Karpas-422 (cell line): ENCODE data around the gene PRKN. TPM values are rescaled to one million over a fixed set of nuclear protein-coding genes. Genes with fewer than 3 reads are reported as not detected.

Source experiments
- DNase-seq: peaks from one replicate; pipeline ENCODE4 v3.0.0-alpha.2; 2015
- H2AFZ ChIP-seq: fragments of 200-600 bp; sonication (generic); 2 replicates; pipeline ENCODE4 v1.6.1; 2014; ENCODE audit warnings: antibody characterized with exemption, low read length, mixed read lengths
- H3K27ac ChIP-seq: fragments of 200-600 bp; sonication (generic); 2 replicates; pipeline ENCODE4 v1.5.1; 2014; ENCODE audit warnings: mild to moderate bottlenecking, low read length, moderate library complexity
- H3K27me3 ChIP-seq: fragments of 200-600 bp; sonication (generic); 2 replicates; pipeline ENCODE4 v1.6.1; 2014; ENCODE audit warnings: low read length, mixed read lengths
- H3K36me3 ChIP-seq: fragments of 200-600 bp; sonication (generic); 2 replicates; pipeline ENCODE4 v1.6.1; 2014; ENCODE audit warnings: low read length, mixed read lengths; ENCODE audit not compliant: insufficient read depth
- H3K4me1 ChIP-seq: fragments of 200-600 bp; sonication (generic); 2 replicates; pipeline ENCODE4 v1.6.1; 2014; ENCODE audit warnings: mild to moderate bottlenecking, low read length, mixed read lengths
- H3K4me2 ChIP-seq: fragments of 200-600 bp; sonication (generic); 2 replicates; pipeline ENCODE4 v1.6.1; 2014; ENCODE audit warnings: low read length, low read depth, mild to moderate bottlenecking; ENCODE audit not compliant: poor library complexity, severe bottlenecking
- H3K4me3 ChIP-seq: fragments of 200-600 bp; sonication (generic); 2 replicates; pipeline ENCODE4 v1.5.1; 2014; ENCODE audit warnings: mild to moderate bottlenecking, antibody characterized with exemption, low read length, mixed read lengths
- H3K79me2 ChIP-seq: fragments of 200-600 bp; sonication (generic); 2 replicates; pipeline ENCODE4 v1.6.1; 2014; ENCODE audit warnings: mild to moderate bottlenecking, low read length, mixed read lengths
- H3K9ac ChIP-seq: fragments of 200-600 bp; sonication (generic); 2 replicates; pipeline ENCODE4 v1.6.0; 2014; ENCODE audit warnings: low read length
- H3K9me2 ChIP-seq: fragments of 200-600 bp; sonication (generic), shearing (Covaris generic); replicated peaks from 2 replicates; pipeline ENCODE4 v1.6.0; 2014; ENCODE audit warnings: mild to moderate bottlenecking, low read length, moderate library complexity; ENCODE audit not compliant: insufficient read depth
- H3K9me3 ChIP-seq: fragments of 300-700, 200-600 bp; sonication (generic); 2 replicates; pipeline ENCODE4 v1.6.1; 2014; ENCODE audit warnings: low read length, mixed read lengths
- H4K20me1 ChIP-seq: fragments of 200-600 bp; sonication (generic); 2 replicates; pipeline ENCODE4 v1.6.1; 2014; ENCODE audit warnings: mild to moderate bottlenecking, antibody characterized with exemption, low read length, low read depth; ENCODE audit not compliant: insufficient read depth
- total RNA-seq: library from RNA; depleted of rRNA; stranded (reverse); fragments of >200 nt; shearing (Covaris generic); gene quantifications from 2 replicates; pipeline ENCODE4 v1.2.3, GENCODE V29; 2014; ENCODE audit warnings: low replicate concordance

The PRKN gene
- total RNA-seq, 1 experiment from 2014 or later, result not detected

- no peak overlapping the region for H3K4me2 ChIP-seq
- H3K36me3 ChIP-seq, result no peaks in the 10 kb centered on the region; the same call in 1 of the 2 replicates
- no peak overlapping the region for H3K9ac ChIP-seq
Measured at GRCh38 chr6:162151021-162151665, 576.4 kb downstream of the PRKN start.

GRCh38 chr6:162150295-162150694, 577.3 kb downstream of the PRKN start:
- no peaks in the 10 kb centered on the region for H4K20me1 ChIP-seq
- no peaks in the 10 kb centered on the region for H3K9me2 ChIP-seq

More at GRCh38 chr6:162151021-162151665, 576.4 kb downstream of the PRKN start:
- Histone ChIP-seq H3K79me2 (no peaks in the 10 kb centered on the region), H3K4me1 (no peaks in the 10 kb centered on the region), H2AFZ (no peak overlapping the region), H3K27me3 (no peaks in the 10 kb centered on the region), H3K4me3 (no peak overlapping the region), H3K9me3 (peaks cover 15% of the 10 kb centered on the region), H3K27ac (no peak overlapping the region), H3K9me2 (no peaks in the 10 kb centered on the region), H4K20me1 (no peaks in the 10 kb centered on the region)
- no peak for DNase-seq

GRCh38 chr6:162149786-162150185, 577.8 kb downstream of the PRKN start:
- Histone ChIP-seq H3K4me3 (no peak overlapping the region), H3K9ac (no peak overlapping the region), H3K27ac (no peak overlapping the region), H3K4me2 (no peak overlapping the region), H3K9me3 (peaks cover 17% of the 10 kb centered on the region), H4K20me1 (no peaks in the 10 kb centered on the region), H3K9me2 (no peaks in the 10 kb centered on the region), H3K27me3 (no peaks in the 10 kb centered on the region), H3K36me3 (no peaks in the 10 kb centered on the region; the same call in 1 of the 2 replicates), H3K4me1 (no peaks in the 10 kb centered on the region), H2AFZ (no peak overlapping the region), H3K79me2 (no peaks in the 10 kb centered on the region)
- no peak for DNase-seq

More at GRCh38 chr6:162150295-162150694, 577.3 kb downstream of the PRKN start:
- no peak for DNase-seq
- Histone ChIP-seq H3K36me3 (no peaks in the 10 kb centered on the region; the same call in 1 of the 2 replicates), H3K9ac (no peak overlapping the region), H3K4me3 (no peak overlapping the region), H3K4me1 (no peaks in the 10 kb centered on the region), H3K79me2 (no peaks in the 10 kb centered on the region), H3K9me3 (peaks cover 15% of the 10 kb centered on the region), H3K27me3 (no peaks in the 10 kb centered on the region), H2AFZ (no peak overlapping the region), H3K27ac (no peak overlapping the region), H3K4me2 (no peak overlapping the region)

- Histone ChIP-seq H3K79me2 (no peaks in the 10 kb centered on the region), H3K36me3 (no peaks in the 10 kb centered on the region; the same call in 1 of the 2 replicates), H3K9me2 (no peaks in the 10 kb centered on the region), H3K4me1 (no peaks in the 10 kb centered on the region), H4K20me1 (no peaks in the 10 kb centered on the region), H3K4me3 (no peak overlapping the region), H3K27ac (no peak overlapping the region), H2AFZ (no peak overlapping the region), H3K9me3 (peaks cover 20% of the 10 kb centered on the region), H3K9ac (no peak overlapping the region), H3K4me2 (no peak overlapping the region), H3K27me3 (no peaks in the 10 kb centered on the region)
- no peak for DNase-seq
Measured at GRCh38 chr6:162147805-162148204, 579.8 kb downstream of the PRKN start.

- Histone ChIP-seq H3K27me3 (no peaks in the 10 kb centered on the region), H3K79me2 (no peaks in the 10 kb centered on the region)
Measured at GRCh38 chr6:162147281-162147680, 580.3 kb downstream of the PRKN start.

GRCh38 chr6:162140251-162140852, 587.2 kb downstream of the PRKN start:
- H3K27me3 ChIP-seq, result no peaks in the 10 kb centered on the region
- no peak overlapping the region for H3K4me3 ChIP-seq
- no peaks in the 10 kb centered on the region for H4K20me1 ChIP-seq
- H3K4me1 ChIP-seq, result no peaks in the 10 kb centered on the region
- no peaks in the 10 kb centered on the region for H3K9me2 ChIP-seq
- no peaks in the 10 kb centered on the region for H3K36me3 ChIP-seq
- H3K9me3 ChIP-seq, result peaks cover 23% of the 10 kb centered on the region
- no peak overlapping the region for H3K9ac ChIP-seq
- H3K27ac ChIP-seq, result no peak overlapping the region
- H3K4me2 ChIP-seq, result no peak overlapping the region
- no peak for DNase-seq
- no peaks in the 10 kb centered on the region for H3K79me2 ChIP-seq
- no peak overlapping the region for H2AFZ ChIP-seq

More at GRCh38 chr6:162147281-162147680, 580.3 kb downstream of the PRKN start:
- H3K9me2 ChIP-seq, result no peaks in the 10 kb centered on the region
- H3K9me3 ChIP-seq, result peaks cover 20% of the 10 kb centered on the region
- H3K4me1 ChIP-seq, result no peaks in the 10 kb centered on the region
- H3K4me2 ChIP-seq, result no peak overlapping the region
- H3K27ac ChIP-seq, result no peak overlapping the region
- H4K20me1 ChIP-seq, result no peaks in the 10 kb centered on the region
- H3K4me3 ChIP-seq, result no peak overlapping the region
- no peak for DNase-seq
- H3K36me3 ChIP-seq, result no peaks in the 10 kb centered on the region; the same call in 1 of the 2 replicates
- no peak overlapping the region for H3K9ac ChIP-seq
- H2AFZ ChIP-seq, result no peak overlapping the region

GRCh38 chr6:162125659-162126058, 601.9 kb downstream of the PRKN start:
- Histone ChIP-seq H3K79me2 (no peaks in the 10 kb centered on the region), H3K4me3 (no peak overlapping the region), H3K9ac (no peak overlapping the region), H3K4me2 (no peak overlapping the region), H2AFZ (no peak overlapping the region), H3K9me2 (no peaks in the 10 kb centered on the region), H3K27me3 (no peaks in the 10 kb centered on the region), H3K36me3 (no peaks in the 10 kb centered on the region), H3K9me3 (peaks cover 23% of the 10 kb centered on the region), H3K4me1 (no peaks in the 10 kb centered on the region), H4K20me1 (no peaks in the 10 kb centered on the region), H3K27ac (no peak overlapping the region)
- no peak for DNase-seq

- no peak for DNase-seq
- Histone ChIP-seq H3K36me3 (no peaks in the 10 kb centered on the region), H3K9ac (no peak overlapping the region), H3K4me3 (no peak overlapping the region), H3K4me2 (no peak overlapping the region), H3K27me3 (no peaks in the 10 kb centered on the region), H3K9me3 (peaks cover 23% of the 10 kb centered on the region), H3K9me2 (no peaks in the 10 kb centered on the region), H3K27ac (no peak overlapping the region), H3K79me2 (no peaks in the 10 kb centered on the region), H4K20me1 (no peaks in the 10 kb centered on the region), H3K4me1 (no peaks in the 10 kb centered on the region), H2AFZ (no peak overlapping the region)
Measured at GRCh38 chr6:162124710-162125435, 602.7 kb downstream of the PRKN start.
